GM21576 (cell line): Measurements from ENCODE around the gene LOC128125822.

Experiments
- ATAC-seq: cut with Tn5 transposase; IDR thresholded peaks from one replicate; pipeline ENCODE4 v1.9.1; 2021; ENCODE audit warnings: mild to moderate bottlenecking, moderate library complexity; ENCODE audit not compliant: unreplicated experiment

LOC128125822 gene

DNA sequence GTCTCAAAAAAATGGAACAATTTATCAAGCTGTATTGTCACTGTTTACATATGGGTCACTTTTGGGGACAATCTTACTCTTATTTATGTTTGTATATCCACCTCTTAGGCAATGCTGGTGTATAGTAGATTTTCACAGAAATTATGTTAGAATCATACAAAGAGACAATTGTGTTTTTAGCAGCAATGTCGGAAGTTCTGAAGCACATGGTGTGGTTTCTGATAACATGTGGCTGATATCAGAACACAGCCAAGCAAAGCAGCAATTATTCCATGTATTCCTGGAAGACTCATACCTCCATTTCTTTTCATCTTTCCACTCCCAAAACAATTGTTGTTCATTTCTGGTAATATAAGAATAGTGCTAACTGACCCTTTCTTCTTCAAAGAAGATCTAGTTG lies 17.5 kb upstream of the LOC128125822 start:
- no peak for ATAC-seq

DNA sequence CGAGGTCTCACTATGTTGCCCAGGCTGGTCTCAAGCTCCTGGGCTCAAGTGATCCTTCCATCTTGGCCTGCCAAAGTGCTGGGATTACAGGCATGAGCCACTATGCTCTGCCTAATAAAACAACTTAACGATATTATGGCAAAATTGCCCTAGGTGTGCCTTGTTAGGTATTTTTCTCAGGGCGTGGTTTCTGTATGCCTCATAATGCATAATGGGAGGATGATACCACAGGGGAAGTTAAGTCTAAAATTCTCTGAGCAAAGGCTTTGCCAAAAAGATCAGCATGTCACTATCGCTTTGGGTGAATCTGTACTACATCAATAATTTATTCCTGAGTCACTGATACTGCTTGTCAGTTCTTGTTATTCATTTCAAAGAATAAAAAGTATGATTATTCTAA lies 15.9 kb upstream of the LOC128125822 start:
- no peak for ATAC-seq

DNA sequence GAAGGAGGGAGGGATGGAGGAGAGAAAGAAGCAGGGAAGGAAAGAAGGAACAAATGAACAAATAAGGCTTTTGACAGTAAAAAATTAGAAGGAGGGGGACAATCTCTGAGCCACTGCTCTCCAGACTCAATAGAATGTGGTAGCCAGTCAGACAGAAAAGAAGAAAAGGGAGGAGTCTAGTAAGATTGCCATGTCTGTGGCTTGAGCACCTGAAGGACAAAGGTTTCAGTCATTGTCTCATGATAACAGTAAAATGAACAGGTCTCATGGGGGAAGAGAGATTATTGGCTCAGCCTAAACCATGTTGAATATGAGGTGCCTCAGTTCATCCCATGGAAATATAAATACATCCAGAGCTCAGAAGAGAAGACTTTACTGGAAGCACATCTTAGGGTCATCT lies 14.0 kb upstream of the LOC128125822 start:
- peak; percentile 67 for ATAC-seq

DNA sequence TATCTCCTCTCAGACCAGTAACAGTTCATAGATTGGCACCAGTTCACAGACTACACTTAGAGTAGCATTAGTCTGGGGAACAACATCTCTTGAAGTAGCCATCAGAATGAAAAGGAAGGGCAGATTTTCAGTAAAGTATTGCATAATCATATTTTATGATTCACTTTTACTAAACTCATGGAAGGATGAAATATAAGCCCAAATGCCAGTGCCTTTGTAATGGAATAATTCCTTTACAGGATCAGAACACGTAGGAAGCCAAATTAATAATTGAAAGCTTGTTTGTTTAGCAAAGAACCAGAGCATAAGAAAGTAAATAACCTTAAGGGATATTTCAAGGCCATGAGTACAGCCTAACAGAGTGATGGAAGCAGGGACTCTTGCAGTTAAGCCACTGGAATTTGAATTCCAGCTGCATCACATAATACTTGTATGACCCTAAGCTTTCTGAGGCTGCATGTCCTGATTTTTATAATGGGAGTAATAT lies 11.4 kb upstream of the LOC128125822 start:
- no peak for ATAC-seq

DNA sequence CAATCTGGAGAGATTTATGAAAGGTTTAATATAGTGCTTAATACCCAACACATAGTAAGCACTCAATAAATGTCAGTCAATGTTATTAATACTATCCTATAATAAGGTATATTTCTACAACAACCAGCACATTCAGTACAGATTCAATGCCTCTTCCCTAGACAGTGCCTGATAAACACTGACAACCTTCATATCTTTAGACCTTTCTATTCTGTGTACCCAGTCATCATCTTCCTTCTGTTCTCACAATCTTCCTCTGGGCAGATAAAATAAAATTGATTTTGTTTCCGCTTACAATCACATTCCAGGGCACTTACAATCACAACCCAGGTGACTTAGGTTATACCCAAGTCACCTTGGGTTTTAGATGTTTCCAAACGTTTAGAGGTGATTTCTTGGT lies 11.0 kb upstream of the LOC128125822 start:
- no peak for ATAC-seq

DNA sequence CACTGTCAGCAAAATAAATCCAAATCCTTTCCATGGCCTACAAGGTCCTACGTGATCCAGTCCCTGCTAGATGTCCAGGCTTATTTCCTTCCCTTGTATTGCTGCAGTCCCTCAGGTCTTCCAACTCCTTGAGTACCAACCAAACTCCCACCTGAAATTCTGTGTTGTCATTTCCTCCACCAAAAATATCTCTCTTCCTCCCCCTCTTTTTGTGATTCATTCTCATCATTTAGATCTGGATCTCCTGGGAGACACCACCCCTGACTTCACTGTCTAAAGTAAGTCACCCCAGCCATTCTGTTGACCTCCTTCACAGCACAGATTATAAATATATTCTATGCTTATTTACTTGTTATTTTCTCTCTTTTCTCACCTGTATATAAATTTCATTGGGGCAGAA lies 9.0 kb upstream of the LOC128125822 start:
- ATAC-seq: no peak

DNA sequence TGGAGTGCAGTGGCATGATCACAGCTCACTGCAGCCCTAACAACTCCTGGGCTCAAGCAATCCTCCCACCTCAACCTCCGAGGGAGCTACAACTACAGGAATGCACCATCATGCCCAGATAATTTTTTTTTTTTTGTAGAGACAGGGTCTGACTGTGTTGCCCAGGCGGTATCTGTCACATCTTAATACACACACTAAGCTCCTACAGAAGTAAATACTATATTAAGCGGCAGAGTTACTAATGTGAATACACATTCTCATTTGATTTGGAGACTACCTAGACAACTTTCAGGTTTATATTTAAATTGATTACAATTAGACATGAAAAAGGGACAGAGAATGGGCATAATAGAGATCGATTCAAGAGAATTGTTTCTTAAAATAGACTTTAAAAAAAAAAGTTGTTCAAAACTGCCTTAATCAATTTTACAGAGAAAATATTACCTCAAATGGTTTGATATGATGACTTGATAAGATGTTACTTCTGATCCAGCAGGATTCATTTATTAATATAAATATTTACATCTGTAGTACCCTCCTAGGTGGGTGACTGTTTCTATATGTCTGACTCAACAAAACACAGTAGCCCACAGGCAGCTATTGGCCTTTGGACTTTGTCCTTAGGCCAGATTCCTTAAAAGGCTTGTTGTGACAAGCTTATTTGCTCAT lies 7.1 kb upstream of the LOC128125822 start:
- ATAC-seq: no peak

DNA sequence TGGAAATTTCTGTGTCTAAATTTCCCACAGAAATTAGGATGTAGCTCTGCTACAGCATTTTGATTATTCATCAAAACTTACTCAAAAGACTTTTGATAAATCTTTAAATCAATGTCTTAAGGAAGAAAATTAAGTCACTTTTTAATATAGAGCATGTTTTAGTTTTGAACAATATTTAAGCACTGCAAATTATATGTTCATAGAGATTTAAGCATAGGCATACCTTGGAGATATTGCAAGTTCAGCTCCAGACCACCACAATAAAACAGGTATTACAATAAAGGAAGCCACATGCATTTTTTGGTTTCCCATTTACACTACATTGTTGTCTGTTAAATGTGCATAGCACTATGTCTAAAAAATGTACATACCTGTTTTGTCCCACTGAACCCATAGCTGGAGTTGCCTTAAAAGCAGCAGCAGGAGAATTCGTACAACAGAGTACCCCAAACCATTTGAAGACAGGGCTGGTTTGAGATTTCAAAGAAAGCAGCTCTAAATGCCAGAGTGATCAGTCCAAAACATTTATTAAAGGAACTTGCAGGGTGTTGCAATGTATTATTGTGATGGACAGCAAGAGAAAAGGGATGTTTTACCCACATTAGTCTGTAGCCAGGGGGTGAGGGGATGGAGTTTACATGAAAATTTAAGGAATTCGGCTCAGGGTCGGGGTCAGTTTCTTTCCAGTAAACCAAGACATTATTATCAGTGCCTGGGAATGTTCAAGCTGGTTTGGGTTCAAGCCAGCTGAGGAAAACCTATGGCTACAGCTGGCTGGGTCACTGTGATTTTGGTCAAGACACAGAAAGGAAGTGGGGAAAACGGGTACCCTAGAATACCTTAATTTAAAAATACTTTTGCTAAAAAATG lies 6.3 kb upstream of the LOC128125822 start:
- no peak for ATAC-seq

DNA sequence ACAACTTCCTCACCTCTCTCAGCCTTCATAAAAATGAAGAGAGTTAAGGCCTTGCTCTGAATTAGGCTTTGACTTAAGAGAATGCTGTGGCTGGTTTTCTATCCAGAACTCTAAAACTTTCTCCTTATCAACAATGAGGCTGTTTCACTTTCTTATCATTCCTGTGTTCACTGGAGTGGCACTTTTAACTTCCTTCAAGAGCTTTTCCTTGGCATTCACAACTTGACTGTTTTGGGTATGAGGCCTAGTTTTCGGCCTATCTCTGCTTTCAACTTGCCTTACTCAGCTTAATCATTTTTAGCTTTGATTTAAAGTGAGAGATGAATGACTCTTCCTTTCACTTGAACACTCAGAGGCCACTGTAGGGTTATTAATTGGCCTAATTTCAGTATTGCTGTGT lies 4.3 kb upstream of the LOC128125822 start:
- ATAC-seq: no peak

DNA sequence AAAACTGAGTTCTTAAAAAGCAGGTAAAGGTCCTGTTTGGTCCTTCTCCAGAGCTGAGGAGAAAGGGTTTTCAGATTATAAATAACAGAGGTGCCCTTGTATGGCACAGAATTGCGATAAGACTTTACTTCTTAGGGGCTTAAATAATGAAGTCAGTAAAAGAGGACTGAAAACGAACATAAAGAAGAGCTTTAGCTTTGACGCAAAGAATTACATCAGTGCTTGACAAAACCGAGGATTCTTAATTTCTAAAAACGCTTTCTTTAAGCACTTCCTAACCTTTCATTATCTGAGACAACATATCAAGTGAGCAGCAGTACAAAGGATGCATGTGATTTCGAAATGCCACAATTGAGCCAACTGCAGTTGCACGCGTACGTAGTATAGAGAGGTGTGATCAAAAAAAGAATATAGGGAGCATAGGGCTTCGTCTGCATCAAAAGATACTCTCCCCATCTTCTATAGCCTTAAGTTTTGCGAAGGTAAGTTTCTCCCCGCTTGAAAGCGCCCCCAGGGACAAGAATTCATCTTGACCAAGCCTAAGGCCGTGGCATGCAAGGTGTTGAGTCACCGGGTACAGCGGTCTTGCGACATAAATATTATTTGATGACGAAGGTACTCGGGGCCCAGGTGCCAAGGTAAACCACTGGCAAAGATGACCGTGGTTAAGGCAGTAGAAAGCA lies 778 bp upstream of the LOC128125822 start:
- no peak for ATAC-seq

DNA sequence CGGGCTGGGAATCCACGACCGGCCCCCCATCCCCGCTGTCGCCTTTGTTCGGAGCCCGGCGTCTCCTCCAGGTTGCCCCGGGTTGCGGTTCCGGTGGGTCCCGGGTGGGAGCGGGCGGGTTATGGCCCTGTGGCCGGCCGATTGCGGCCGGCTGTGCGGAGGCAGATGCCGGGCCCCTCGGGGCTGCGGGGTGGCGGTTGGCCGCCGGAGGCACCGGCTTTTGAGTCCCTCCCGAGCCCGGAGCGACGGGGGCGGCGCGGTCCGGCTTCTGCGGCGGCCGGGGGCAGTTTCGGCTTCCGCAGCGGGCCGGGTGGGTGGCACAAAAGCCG lies 431 bp downstream of the LOC128125822 start:
- ATAC-seq: peak; percentile 1

DNA sequence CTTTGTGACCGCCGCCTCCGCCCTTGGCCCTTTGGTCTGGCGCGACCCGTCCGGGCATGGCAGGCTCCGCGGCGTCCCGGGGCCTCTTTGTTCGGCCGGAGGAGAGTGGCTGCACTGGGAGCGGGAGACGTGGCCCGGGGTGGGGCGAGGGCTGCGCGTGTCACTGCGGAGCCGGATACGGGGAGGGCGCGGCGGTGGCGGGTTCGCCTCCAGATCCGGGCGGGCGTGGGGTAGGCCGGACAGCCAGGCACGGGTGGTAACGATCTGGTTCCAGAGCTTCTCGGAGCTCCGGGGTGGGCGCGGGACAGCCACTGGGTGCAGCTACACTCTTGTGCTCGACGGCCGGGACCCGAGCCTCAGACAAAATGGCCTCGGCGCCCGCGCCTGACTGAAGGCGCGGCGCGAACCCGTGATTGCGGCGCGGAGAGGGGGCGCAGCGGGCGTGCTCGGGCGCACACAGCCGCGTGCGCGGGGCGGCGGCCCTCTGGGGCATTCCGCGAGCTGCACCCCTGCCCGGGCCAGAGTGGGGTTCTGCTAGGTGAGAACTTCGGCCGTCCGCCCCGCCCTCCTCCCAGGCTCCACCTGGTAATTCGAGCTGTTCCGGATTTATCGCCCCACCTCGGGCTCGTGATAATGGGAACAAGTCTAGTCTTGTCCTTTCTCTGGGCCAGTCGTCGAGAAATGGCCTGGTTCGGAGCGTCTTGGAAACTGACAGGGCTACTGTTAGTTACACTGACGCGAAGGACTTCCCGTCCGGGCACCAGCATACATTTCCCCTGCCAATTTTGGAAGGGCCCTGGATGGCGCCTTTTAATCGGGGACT lies 1.0 kb downstream of the LOC128125822 start:
- peak; percentile 47 for ATAC-seq

DNA sequence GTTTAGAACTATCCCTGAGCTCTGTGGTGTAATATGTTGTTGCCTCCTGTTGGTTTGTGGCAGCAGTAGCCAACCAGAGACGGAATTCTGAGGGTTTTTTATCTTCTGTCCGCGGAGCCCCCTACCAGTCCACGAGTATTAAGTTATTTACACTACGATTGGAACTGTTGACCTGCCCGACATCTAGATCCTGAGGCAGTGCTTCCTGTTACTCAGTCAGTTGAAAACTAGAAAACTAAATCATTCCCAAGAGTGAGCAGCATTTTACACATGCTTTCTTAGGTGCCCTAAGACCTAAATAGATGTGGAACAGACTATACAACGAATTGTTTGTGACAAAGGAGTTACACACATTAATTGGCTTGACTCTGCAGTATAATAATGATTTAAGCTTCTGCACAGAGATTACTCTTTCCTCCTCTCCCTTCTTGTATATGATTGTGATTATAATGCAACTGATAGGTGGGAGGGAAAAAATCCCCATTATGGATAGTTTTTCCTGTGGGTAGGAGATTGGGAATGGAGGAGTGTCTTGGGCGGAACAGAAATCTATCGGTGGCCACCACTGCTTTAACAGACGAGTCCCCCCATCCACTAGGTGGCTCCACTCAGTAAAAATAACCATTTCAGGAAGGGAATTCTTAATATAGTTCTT lies 1.7 kb downstream of the LOC128125822 start:
- no peak for ATAC-seq

DNA sequence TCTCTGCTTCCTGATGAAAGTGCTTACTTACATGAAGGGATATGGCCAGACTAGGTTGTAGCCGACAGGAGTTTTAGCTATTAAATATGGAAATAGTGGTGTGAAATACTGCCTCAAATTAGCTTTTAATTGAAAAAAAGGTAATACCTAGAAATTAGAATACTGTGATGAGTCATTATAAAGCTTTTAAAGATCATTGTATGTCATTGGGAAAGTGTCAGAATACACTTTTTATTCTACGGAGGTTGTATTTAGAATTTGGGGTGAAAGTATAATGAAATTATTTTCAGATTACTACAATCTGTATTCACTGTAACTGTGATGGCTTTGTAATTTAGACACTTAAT lies 2.2 kb downstream of the LOC128125822 start:
- no peak for ATAC-seq

DNA sequence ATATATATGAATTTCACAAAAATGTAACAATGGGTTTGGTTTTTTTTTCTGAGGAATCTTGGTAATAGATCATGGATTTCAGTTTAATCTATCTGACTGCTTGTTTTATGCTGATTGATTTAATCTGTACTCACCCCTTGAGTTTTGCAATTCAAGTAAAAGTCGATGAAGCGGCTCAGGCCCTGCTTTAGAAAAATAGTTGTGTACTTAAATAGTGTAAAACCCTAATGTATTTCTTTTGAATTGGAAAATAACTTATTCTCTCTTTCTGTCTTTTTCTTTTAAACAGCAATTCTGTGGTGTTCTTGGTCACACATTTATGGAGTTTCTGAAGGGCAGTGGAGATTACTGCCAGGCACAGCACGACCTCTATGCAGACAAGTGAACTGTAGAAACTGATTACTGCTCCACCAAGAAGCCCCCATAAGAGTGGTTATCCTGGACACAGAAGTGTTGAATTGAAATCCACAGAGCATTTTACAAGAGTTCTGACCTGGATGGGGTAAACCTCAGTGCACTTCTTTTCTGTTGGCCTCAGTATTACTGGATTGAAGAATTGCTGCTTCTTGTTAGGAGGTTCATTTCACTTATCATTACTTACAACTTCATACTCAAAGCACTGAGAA lies 4.0 kb downstream of the LOC128125822 start:
- ATAC-seq: no peak

DNA sequence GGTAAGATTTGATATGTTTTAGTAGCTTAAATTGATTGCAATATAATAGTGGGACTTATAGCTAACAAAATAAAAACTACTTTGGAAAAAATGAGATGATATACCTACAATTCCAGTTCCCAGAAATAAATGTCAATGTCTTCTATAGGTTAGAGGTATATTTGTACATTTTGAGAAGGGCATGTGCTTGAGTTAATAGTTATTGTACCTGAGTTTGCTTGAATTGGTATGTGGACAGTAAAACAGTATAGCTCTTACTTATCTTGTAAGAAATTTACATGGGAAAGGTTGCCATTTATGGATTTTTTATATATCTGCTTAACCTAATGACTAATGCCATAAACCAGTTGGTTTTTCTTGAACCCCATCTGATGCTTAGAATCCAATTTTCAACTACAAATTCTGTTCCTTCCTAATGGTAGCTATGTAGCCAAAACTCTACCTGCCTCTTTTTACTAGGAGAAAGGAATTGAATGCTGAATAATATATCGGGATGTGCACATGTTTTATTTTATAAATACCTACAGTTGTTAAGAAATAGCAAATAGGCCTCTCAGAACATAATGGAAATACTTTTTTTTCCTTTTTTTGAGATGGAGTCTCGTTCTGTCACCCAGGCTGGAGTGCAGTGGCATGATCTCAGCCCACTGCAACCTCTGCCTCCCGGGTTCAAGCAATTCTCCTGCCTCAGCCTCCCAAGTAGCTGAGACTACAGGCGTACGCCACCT lies 4.9 kb downstream of the LOC128125822 start:
- no peak for ATAC-seq

DNA sequence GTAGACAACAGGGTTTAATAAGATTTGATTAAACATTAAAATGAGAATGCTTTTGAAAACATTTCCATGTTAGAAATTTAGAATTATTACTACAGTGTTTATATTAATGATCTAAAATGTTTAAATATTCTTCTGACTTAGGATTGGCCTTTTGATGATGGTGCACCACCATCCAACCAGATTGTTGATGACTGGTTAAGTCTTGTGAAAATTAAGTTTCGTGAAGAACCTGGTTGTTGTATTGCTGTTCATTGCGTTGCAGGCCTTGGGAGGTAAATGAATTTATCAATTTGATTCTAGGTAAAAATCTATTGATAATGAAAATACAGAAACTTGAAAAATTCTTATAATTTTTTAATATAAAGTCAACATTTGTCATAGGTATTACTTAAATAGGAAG lies 6.5 kb downstream of the LOC128125822 start:
- no peak for ATAC-seq

DNA sequence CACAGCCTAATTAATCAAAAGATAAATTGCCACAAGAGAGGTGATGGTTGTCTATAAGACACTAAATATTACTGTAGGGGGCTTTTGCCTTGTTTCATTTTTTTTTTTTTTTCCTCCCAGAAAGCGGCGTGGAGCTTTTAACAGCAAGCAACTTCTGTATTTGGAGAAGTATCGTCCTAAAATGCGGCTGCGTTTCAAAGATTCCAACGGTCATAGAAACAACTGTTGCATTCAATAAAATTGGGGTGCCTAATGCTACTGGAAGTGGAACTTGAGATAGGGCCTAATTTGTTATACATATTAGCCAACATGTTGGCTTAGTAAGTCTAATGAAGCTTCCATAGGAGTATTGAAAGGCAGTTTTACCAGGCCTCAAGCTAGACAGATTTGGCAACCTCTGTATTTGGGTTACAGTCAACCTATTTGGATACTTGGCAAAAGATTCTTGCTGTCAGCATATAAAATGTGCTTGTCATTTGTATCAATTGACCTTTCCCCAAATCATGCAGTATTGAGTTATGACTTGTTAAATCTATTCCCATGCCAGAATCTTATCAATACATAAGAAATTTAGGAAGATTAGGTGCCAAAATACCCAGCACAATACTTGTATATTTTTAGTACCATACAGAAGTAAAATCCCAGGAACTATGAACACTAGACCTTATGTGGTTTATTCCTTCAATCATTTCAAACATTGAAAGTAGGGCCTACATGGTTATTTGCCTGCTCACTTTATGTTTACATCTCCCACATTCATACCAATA lies 7.8 kb downstream of the LOC128125822 start:
- no peak for ATAC-seq

DNA sequence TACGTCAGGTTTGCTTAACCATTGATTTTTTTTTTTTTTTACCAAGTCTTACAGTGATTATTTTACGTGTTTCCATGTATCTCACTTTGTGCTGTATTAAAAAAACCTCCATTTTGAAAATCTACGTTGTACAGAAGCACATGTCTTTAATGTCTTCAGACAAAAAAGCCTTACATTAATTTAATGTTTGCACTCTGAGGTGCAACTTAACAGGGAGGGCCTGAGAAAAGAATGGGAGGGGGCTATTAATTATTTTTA lies 8.4 kb downstream of the LOC128125822 start:
- ATAC-seq: no peak
